ENCODE data around the gene TMEM69. TPM values are rescaled to one million over a fixed set of nuclear protein-coding genes. Genes with fewer than 3 reads are reported as not detected.
"Not testable (repeated sequence)": the region's sequence is repeated elsewhere in the genome, so short reads cannot be mapped to it uniquely, and the experiment has no call there.

Gene TMEM69
- total RNA-seq, 1 experiment from 2014 or later = 32.3 TPM

GRCh38 chr1:45722809-45723208 lies 34.8 kb downstream of the TMEM69 start:
- no TSS peak for BruUV-seq (replicated peaks)

GRCh38 chr1:45723248-45723930 lies 35.4 kb downstream of the TMEM69 start:
- intact Hi-C loops (cut with micrococcal nuclease; ENCODE audit: unreplicated experiment) = no loop called here
- CTCF ChIA-PET = no interaction called here
- H3K27me3 ChIP-seq (replicated peaks; ENCODE audit: insufficient read depth, low read depth, low read length, poor library complexity) = no peaks in the 10 kb centered on the region
- H3K36me3 ChIP-seq (ENCODE audit: insufficient read depth, low read length, poor library complexity, severe bottlenecking) = no peaks in the 10 kb centered on the region
- no peak overlapping the region for H3K4me3 ChIP-seq (ENCODE audit: low read depth, low read length, poor library complexity, severe bottlenecking)
- H3K9me3 ChIP-seq (ENCODE audit: low read depth, low read length, poor library complexity, severe bottlenecking) = no peaks in the 10 kb centered on the region
- no peak for TF ChIP-seq CTCF (conservative IDR thresholded peaks at IDR 0.05; ENCODE audit: low read depth, low read length)
- no peak for TF ChIP-seq EZH2 (IDR thresholded peaks at IDR 0.05; ENCODE audit: borderline replicate concordance, low read depth, low read length, poor library complexity, severe bottlenecking)
- DNase-seq (ENCODE audit: low spot score) = no peak
- no peaks in the 10 kb centered on the region for H3K4me1 ChIP-seq (ENCODE audit: insufficient read depth, low read length, poor library complexity, severe bottlenecking)
- POLR2A ChIA-PET (ENCODE audit: low non-redundant PET) = interaction anchor here (0.6 kb wide), 1 partner anchor 26 kb away, joined by 3 read pairs; no protein-coding TSS in a partner anchor
- H3K27ac ChIP-seq (ENCODE audit: low read depth, low read length, poor library complexity, severe bottlenecking) = no peak overlapping the region
- BruUV-seq (replicated peaks) = no TSS peak

More at GRCh38 chr1:45722809-45723208, 34.8 kb downstream of the TMEM69 start:
- POLR2A ChIA-PET (ENCODE audit: low non-redundant PET) = interaction anchor here (0.6 kb wide), 1 partner anchor 26 kb away, joined by 3 read pairs; no protein-coding TSS in a partner anchor
- Histone ChIP-seq H3K4me1 (ENCODE audit: insufficient read depth, low read length, poor library complexity, severe bottlenecking) (no peaks in the 10 kb centered on the region), H3K4me3 (ENCODE audit: low read depth, low read length, poor library complexity, severe bottlenecking) (no peak overlapping the region), H3K27me3 (replicated peaks; ENCODE audit: insufficient read depth, low read depth, low read length, poor library complexity) (no peaks in the 10 kb centered on the region), H3K9me3 (ENCODE audit: low read depth, low read length, poor library complexity, severe bottlenecking) (no peaks in the 10 kb centered on the region), H3K36me3 (ENCODE audit: insufficient read depth, low read length, poor library complexity, severe bottlenecking) (no peaks in the 10 kb centered on the region), H3K27ac (ENCODE audit: low read depth, low read length, poor library complexity, severe bottlenecking) (no peak overlapping the region)
- TF ChIP-seq CTCF (conservative IDR thresholded peaks at IDR 0.05; ENCODE audit: low read depth, low read length) (no peak), EZH2 (IDR thresholded peaks at IDR 0.05; ENCODE audit: borderline replicate concordance, low read depth, low read length, poor library complexity, severe bottlenecking) (no peak)
- CTCF ChIA-PET = no interaction called here
- no peak for DNase-seq (ENCODE audit: low spot score)
- intact Hi-C loops (cut with micrococcal nuclease; ENCODE audit: unreplicated experiment) = no loop called here

- H3K4me1 ChIP-seq (ENCODE audit: insufficient read depth, low read length, poor library complexity, severe bottlenecking); H3K9me3 ChIP-seq (ENCODE audit: low read depth, low read length, poor library complexity, severe bottlenecking); CTCF ChIA-PET; BruUV-seq (replicated peaks); H3K27ac ChIP-seq (ENCODE audit: low read depth, low read length, poor library complexity, severe bottlenecking); intact Hi-C loops (cut with micrococcal nuclease; ENCODE audit: unreplicated experiment); H3K4me3 ChIP-seq (ENCODE audit: low read depth, low read length, poor library complexity, severe bottlenecking); H3K36me3 ChIP-seq (ENCODE audit: insufficient read depth, low read length, poor library complexity, severe bottlenecking); DNase-seq (ENCODE audit: low spot score); POLR2A ChIA-PET (ENCODE audit: low non-redundant PET); H3K27me3 ChIP-seq (replicated peaks; ENCODE audit: insufficient read depth, low read depth, low read length, poor library complexity): not testable (repeated sequence)
Measured at GRCh38 chr1:45726007-45726406, 38.0 kb downstream of the TMEM69 start.

All from A673 (cell line).